ENCODE results near the gene SLC25A41. TPM values are rescaled to one million over a fixed set of nuclear protein-coding genes. Genes with fewer than 3 reads are reported as not detected.
A peak's percentile ranks its signal among the peaks of the same experiment; 100 is the strongest.

The SLC25A41 gene
- total and polyA plus RNA-seq, 9 of the 15 experiments (the other 6 are each of a cell fraction or from before 2014, with no cell fraction given), result 0.08 to 4.2 (median 1.6) TPM

GRCh38 chr19:6392221-6393073 lies 41.1 kb downstream of the SLC25A41 start (continued):
- TF ChIP-seq ZMIZ1 (IDR thresholded peaks at IDR 0.05; ENCODE audit: low read depth in 2 of 2, low read length in 2 of 2) (no peak), KAT7 (CRISPR knock-in tag; IDR thresholded peaks at IDR 0.05; ENCODE audit: borderline replicate concordance) (no peak), TAF15 (IDR thresholded peaks at IDR 0.05; ENCODE audit: low read depth, low read length) (no peak), ZNF324 (CRISPR knock-in tag; IDR thresholded peaks at IDR 0.05) (no peak), ZNF24 (IDR thresholded peaks at IDR 0.05) (peak; percentile 81), ZNF511 (CRISPR knock-in tag; IDR thresholded peaks at IDR 0.05) (0 out of 2 replicates have a peak, but pooled peaks have one; percentile 28), YY1 (IDR thresholded peaks at IDR 0.05; ENCODE audit: borderline replicate concordance in 1 of 3, control insufficient read depth in 1 of 3, extremely low read depth in 1 of 3, insufficient read depth in 3 of 3, insufficient read length in 1 of 3, insufficient replicate concordance in 2 of 3, low read depth in 1 of 3, low read length in 2 of 3) (no peak), CBFB (CRISPR knock-in tag; IDR thresholded peaks at IDR 0.05) (no peak), SETDB1 (IDR thresholded peaks at IDR 0.05; ENCODE audit: low read length) (no peak), RBM34 (IDR thresholded peaks at IDR 0.05; ENCODE audit: borderline replicate concordance, insufficient read depth, low read length) (no peak), PML (IDR thresholded peaks at IDR 0.05; ENCODE audit: low read length) (0 out of 2 replicates have a peak, but pooled peaks have one; percentile 12), SMARCA5 (IDR thresholded peaks at IDR 0.05) (no peak), SAFB (IDR thresholded peaks at IDR 0.05; ENCODE audit: borderline replicate concordance, low read depth, low read length) (no peak), ZNF263 (CRISPR knock-in tag; IDR thresholded peaks at IDR 0.05; ENCODE audit: borderline replicate concordance) (peak; percentile 61; the same call in 1 of the 2 replicates), HIVEP1 (CRISPR knock-in tag; IDR thresholded peaks at IDR 0.05) (no peak)
- TF ChIP-seq, protein P1, sequence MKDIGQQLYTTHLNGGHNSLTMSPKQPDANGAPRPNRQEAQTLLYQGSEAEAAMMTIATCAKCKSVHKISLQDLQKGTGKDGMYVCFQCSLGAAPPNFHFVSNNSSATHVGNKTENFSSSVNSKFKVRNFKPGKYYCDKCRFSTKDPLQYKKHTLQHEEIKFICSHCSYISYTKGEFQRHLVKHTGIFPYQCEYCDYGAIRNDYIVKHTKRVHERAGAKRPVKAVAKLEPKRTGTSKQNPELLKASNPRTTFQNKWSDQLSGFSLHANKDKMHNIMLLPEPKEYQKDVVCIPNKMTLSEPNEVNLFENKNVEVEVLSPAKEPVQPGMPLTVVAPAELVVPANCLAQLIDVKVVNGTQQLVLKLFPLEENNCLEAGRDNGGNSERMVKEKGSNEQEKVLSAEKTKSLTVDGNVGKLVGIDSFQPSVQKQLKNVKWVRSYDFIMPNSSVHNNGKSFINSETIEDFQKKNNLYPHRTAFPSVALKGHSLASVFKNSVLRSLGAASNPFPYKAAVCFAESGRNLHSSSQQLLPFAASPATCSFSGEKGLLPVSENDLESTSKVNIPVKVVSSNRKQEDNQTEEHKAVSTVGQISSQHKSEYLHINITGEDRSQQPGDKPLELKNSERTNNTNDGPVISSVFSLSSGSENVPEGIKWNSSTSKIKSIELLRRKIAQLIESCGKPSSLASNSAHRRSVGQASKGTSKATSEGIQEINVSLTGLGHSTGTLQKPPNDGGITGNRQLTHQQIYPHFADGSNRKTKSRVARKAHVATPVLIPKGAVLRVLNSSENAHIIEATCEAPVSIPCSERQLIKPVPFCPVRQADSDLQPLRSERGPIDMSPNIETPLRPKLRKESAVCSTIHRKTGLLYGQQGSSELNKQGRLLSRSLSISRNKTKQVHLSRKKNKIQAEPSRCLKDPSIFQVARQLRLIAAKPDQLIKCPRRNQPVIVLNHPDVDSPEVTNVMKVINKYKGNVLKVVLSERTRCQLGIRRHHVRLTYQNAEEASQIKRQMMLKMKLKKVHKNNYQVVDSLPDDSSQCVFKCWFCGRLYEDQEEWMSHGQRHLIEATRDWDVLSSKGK (CRISPR knock-in tag; IDR thresholded peaks at IDR 0.05), result no peak
- TF ChIP-seq, protein P2, sequence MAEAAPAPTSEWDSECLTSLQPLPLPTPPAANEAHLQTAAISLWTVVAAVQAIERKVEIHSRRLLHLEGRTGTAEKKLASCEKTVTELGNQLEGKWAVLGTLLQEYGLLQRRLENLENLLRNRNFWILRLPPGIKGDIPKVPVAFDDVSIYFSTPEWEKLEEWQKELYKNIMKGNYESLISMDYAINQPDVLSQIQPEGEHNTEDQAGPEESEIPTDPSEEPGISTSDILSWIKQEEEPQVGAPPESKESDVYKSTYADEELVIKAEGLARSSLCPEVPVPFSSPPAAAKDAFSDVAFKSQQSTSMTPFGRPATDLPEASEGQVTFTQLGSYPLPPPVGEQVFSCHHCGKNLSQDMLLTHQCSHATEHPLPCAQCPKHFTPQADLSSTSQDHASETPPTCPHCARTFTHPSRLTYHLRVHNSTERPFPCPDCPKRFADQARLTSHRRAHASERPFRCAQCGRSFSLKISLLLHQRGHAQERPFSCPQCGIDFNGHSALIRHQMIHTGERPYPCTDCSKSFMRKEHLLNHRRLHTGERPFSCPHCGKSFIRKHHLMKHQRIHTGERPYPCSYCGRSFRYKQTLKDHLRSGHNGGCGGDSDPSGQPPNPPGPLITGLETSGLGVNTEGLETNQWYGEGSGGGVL (CRISPR knock-in tag; IDR thresholded peaks at IDR 0.05), result no peak
